Endodermal cell (in vitro differentiated cells): ENCODE data around the gene STK39. TPM values are rescaled to one million over a fixed set of nuclear protein-coding genes. Genes with fewer than 3 reads are reported as not detected.

Experiments used
- DNase-seq: peaks from one replicate; pipeline ENCODE4 v3.0.0-alpha.2; 2017
- H3K27ac ChIP-seq: 2 replicates; pipeline ENCODE4 v1.5.1; 2013; ENCODE audit warnings: mild to moderate bottlenecking, low read depth, low read length, moderate library complexity
- H3K27me3 ChIP-seq: 2 replicates; pipeline ENCODE4 v1.6.1; 2013; ENCODE audit warnings: mild to moderate bottlenecking, low read length, moderate library complexity; ENCODE audit not compliant: insufficient read depth, control insufficient read depth, poor library complexity, severe bottlenecking
- H3K36me3 ChIP-seq: 2 replicates; pipeline ENCODE4 v1.7.0; 2013; ENCODE audit warnings: mild to moderate bottlenecking, low read length, moderate library complexity; ENCODE audit not compliant: control insufficient read depth, insufficient read depth
- H3K4me1 ChIP-seq: one replicate; pipeline ENCODE4 v1.7.0; 2013; ENCODE audit warnings: low read length; ENCODE audit not compliant: control insufficient read depth, insufficient read depth
- H3K4me3 ChIP-seq: 2 replicates; pipeline ENCODE4 v1.5.1; 2013; ENCODE audit warnings: mild to moderate bottlenecking, low read length, moderate library complexity
- H3K9ac ChIP-seq: 2 replicates; pipeline ENCODE4 v1.6.1; 2013; ENCODE audit warnings: mild to moderate bottlenecking, low read length, moderate library complexity; ENCODE audit not compliant: poor library complexity, severe bottlenecking; ENCODE audit errors: extremely low read depth
- H3K9me3 ChIP-seq: 2 replicates; pipeline ENCODE4 v1.6.1; 2013; ENCODE audit warnings: mild to moderate bottlenecking, low read length, moderate library complexity; ENCODE audit not compliant: control insufficient read depth
- H3K27ac Mint-ChIP-seq: 2 replicates; pipeline ENCODE4 v1.8.0; 2020; ENCODE audit warnings: mixed read lengths
- H3K27me3 Mint-ChIP-seq: 2 replicates; pipeline ENCODE4 v1.8.0; 2021; ENCODE audit warnings: mild to moderate bottlenecking, mixed read lengths; ENCODE audit not compliant: insufficient read depth
- H3K36me3 Mint-ChIP-seq: 2 replicates; pipeline ENCODE4 v1.8.0; 2020; ENCODE audit warnings: low read depth, mixed read lengths
- H3K4me1 Mint-ChIP-seq: 2 replicates; pipeline ENCODE4 v1.8.0; 2020; ENCODE audit warnings: mixed read lengths
- H3K4me3 Mint-ChIP-seq: 2 replicates; pipeline ENCODE4 v1.8.0; 2020; ENCODE audit warnings: mild to moderate bottlenecking, moderate library complexity, mixed read lengths
- H3K9me3 Mint-ChIP-seq: 2 replicates; pipeline ENCODE4 v1.8.0; 2020; ENCODE audit warnings: mild to moderate bottlenecking, mixed read lengths
- CTCF ChIP-seq: fragments of 200-600 bp; sonication (generic); conservative IDR thresholded peaks from 2 replicates; pipeline ENCODE4 v1.5.0; 2021; ENCODE audit warnings: antibody characterized with exemption, mild to moderate bottlenecking
- whole genome bisulfite sequencing, 2 experiments: methylation state at CpG; one replicate each; pipeline versions ENCODE4 v1.1.5 to v1.1.7; 2013; ENCODE audit warnings: missing lambda C conversion rate in 2 of 2, mixed read lengths in 1 of 2; ENCODE audit not compliant: insufficient coverage in 1 of 2, insufficient read length in 1 of 2; 5-methylcytosine and 5-hydroxymethylcytosine counted together
- total RNA-seq, 2 donors: library from RNA; stranded (reverse); fragmentation: NEBNext Ultra II Directional in 1 of 2; extraction: Animal tissue kit (Norgen Biotek cat#: 25700) in 1 of 2; gene quantifications; 2 replicates in 1 of 2; 3 replicates in 1 of 2; pipeline ENCODE4 v1.2.1, GENCODE V29; 2021

The STK39 gene
- total RNA-seq, 2 donors from 2014 or later, result 22.3 to 31.5 TPM

GRCh38 chr2:168135630-168136029 is 111.8 kb downstream of the STK39 start:
- no peak overlapping the region for H3K4me3 ChIP-seq
- peaks cover 40% of the 10 kb centered on the region for H3K4me1 Mint-ChIP-seq
- H3K27me3 ChIP-seq, result no peaks in the 10 kb centered on the region
- no peak overlapping the region for H3K27ac ChIP-seq
- peaks cover 21% of the 10 kb centered on the region for H3K4me1 ChIP-seq
- 96 to 100% methylated on average over 4 of the region's 4 CpGs for WGBS, 2 experiments
- H3K9me3 ChIP-seq, result no peaks in the 10 kb centered on the region
- no peak for DNase-seq
- peaks cover 7% of the 10 kb centered on the region for H3K36me3 Mint-ChIP-seq
- no peak overlapping the region for H3K27ac Mint-ChIP-seq
- H3K9ac ChIP-seq, result no peak overlapping the region
- no peak overlapping the region for H3K4me3 Mint-ChIP-seq
- H3K9me3 Mint-ChIP-seq, result no peaks in the 10 kb centered on the region
- H3K27me3 Mint-ChIP-seq, result no peaks in the 10 kb centered on the region
- H3K36me3 ChIP-seq, result no peaks in the 10 kb centered on the region
- TF ChIP-seq CTCF, result no peak

- Histone ChIP-seq H3K27me3 (no peaks in the 10 kb centered on the region), H3K9me3 (no peaks in the 10 kb centered on the region), H3K4me1 (peaks cover 21% of the 10 kb centered on the region), H3K4me3 (no peak overlapping the region), H3K36me3 (no peaks in the 10 kb centered on the region), H3K9ac (no peak overlapping the region), H3K27ac (no peak overlapping the region)
- 88 to 100% methylated on average over 1 to 2 of the region's 2 CpGs for WGBS, 2 experiments
- peaks cover 40% of the 10 kb centered on the region for H3K4me1 Mint-ChIP-seq
- no peaks in the 10 kb centered on the region for H3K27me3 Mint-ChIP-seq
- DNase-seq, result no peak
- no peaks in the 10 kb centered on the region for H3K9me3 Mint-ChIP-seq
- H3K4me3 Mint-ChIP-seq, result no peak overlapping the region
- H3K36me3 Mint-ChIP-seq, result peaks cover 7% of the 10 kb centered on the region
- TF ChIP-seq CTCF, result no peak
- no peak overlapping the region for H3K27ac Mint-ChIP-seq
Observed at GRCh38 chr2:168135121-168135520, 112.3 kb downstream of the STK39 start.

- H3K9me3 ChIP-seq, result no peaks in the 10 kb centered on the region
- Mint-ChIP-seq H3K4me3 (no peak overlapping the region), H3K27ac (no peak overlapping the region), H3K36me3 (peaks cover 7% of the 10 kb centered on the region), H3K4me1 (peaks cover 33% of the 10 kb centered on the region), H3K9me3 (no peaks in the 10 kb centered on the region), H3K27me3 (no peaks in the 10 kb centered on the region)
- TF ChIP-seq CTCF, result no peak
- no peaks in the 10 kb centered on the region for H3K27me3 ChIP-seq
- no peak overlapping the region for H3K9ac ChIP-seq
- peaks cover 15% of the 10 kb centered on the region for H3K4me1 ChIP-seq
- no peak overlapping the region for H3K4me3 ChIP-seq
- peak overlapping the region; percentile 47 for H3K27ac ChIP-seq
- H3K36me3 ChIP-seq, result no peaks in the 10 kb centered on the region
- WGBS, 2 experiments, result 93 to 97% methylated on average over 5 of the region's 5 CpGs
- no peak for DNase-seq
Observed at GRCh38 chr2:168134485-168134884, 112.9 kb downstream of the STK39 start.
